Endodermal cell (in vitro differentiated cells): ENCODE results near the gene PRKCI. TPM values are rescaled to one million over a fixed set of nuclear protein-coding genes. Genes with fewer than 3 reads are reported as not detected.

Experiments used
- DNase-seq: peaks from one replicate; pipeline ENCODE4 v3.0.0-alpha.2; 2017
- H3K27ac ChIP-seq: 2 replicates; pipeline ENCODE4 v1.5.1; 2013; ENCODE audit warnings: mild to moderate bottlenecking, low read depth, low read length, moderate library complexity
- H3K27me3 ChIP-seq: 2 replicates; pipeline ENCODE4 v1.6.1; 2013; ENCODE audit warnings: mild to moderate bottlenecking, low read length, moderate library complexity; ENCODE audit not compliant: insufficient read depth, control insufficient read depth, poor library complexity, severe bottlenecking
- H3K36me3 ChIP-seq: 2 replicates; pipeline ENCODE4 v1.7.0; 2013; ENCODE audit warnings: mild to moderate bottlenecking, low read length, moderate library complexity; ENCODE audit not compliant: control insufficient read depth, insufficient read depth
- H3K4me1 ChIP-seq: one replicate; pipeline ENCODE4 v1.7.0; 2013; ENCODE audit warnings: low read length; ENCODE audit not compliant: control insufficient read depth, insufficient read depth
- H3K4me3 ChIP-seq: 2 replicates; pipeline ENCODE4 v1.5.1; 2013; ENCODE audit warnings: mild to moderate bottlenecking, low read length, moderate library complexity
- H3K9ac ChIP-seq: 2 replicates; pipeline ENCODE4 v1.6.1; 2013; ENCODE audit warnings: mild to moderate bottlenecking, low read length, moderate library complexity; ENCODE audit not compliant: poor library complexity, severe bottlenecking; ENCODE audit errors: extremely low read depth
- H3K9me3 ChIP-seq: 2 replicates; pipeline ENCODE4 v1.6.1; 2013; ENCODE audit warnings: mild to moderate bottlenecking, low read length, moderate library complexity; ENCODE audit not compliant: control insufficient read depth
- H3K27ac Mint-ChIP-seq: 2 replicates; pipeline ENCODE4 v1.8.0; 2020; ENCODE audit warnings: mixed read lengths
- H3K27me3 Mint-ChIP-seq: 2 replicates; pipeline ENCODE4 v1.8.0; 2021; ENCODE audit warnings: mild to moderate bottlenecking, mixed read lengths; ENCODE audit not compliant: insufficient read depth
- H3K36me3 Mint-ChIP-seq: 2 replicates; pipeline ENCODE4 v1.8.0; 2020; ENCODE audit warnings: low read depth, mixed read lengths
- H3K4me1 Mint-ChIP-seq: 2 replicates; pipeline ENCODE4 v1.8.0; 2020; ENCODE audit warnings: mixed read lengths
- H3K4me3 Mint-ChIP-seq: 2 replicates; pipeline ENCODE4 v1.8.0; 2020; ENCODE audit warnings: mild to moderate bottlenecking, moderate library complexity, mixed read lengths
- H3K9me3 Mint-ChIP-seq: 2 replicates; pipeline ENCODE4 v1.8.0; 2020; ENCODE audit warnings: mild to moderate bottlenecking, mixed read lengths
- CTCF ChIP-seq: fragments of 200-600 bp; sonication (generic); conservative IDR thresholded peaks from 2 replicates; pipeline ENCODE4 v1.5.0; 2021; ENCODE audit warnings: antibody characterized with exemption, mild to moderate bottlenecking
- WGBS, 2 experiments: methylation state at CpG; one replicate each; pipeline versions ENCODE4 v1.1.5 to v1.1.7; 2013; ENCODE audit warnings: missing lambda C conversion rate in 2 of 2, mixed read lengths in 1 of 2; ENCODE audit not compliant: insufficient coverage in 1 of 2, insufficient read length in 1 of 2; 5-methylcytosine and 5-hydroxymethylcytosine counted together
- total RNA-seq, 2 donors: library from RNA; stranded (reverse); fragmentation: NEBNext Ultra II Directional in 1 of 2; extraction: Animal tissue kit (Norgen Biotek cat#: 25700) in 1 of 2; gene quantifications; 2 replicates in 1 of 2; 3 replicates in 1 of 2; pipeline ENCODE4 v1.2.1, GENCODE V29; 2021

The PRKCI gene
- total RNA-seq, 2 donors from 2014 or later: 81.9 to 103 TPM

GRCh38 chr3:170240671-170241070 is 18.4 kb downstream of the PRKCI start:
- Histone ChIP-seq H3K27ac (no peak overlapping the region), H3K9ac (no peak overlapping the region), H3K9me3 (no peaks in the 10 kb centered on the region), H3K27me3 (no peaks in the 10 kb centered on the region), H3K4me1 (peaks cover 9% of the 10 kb centered on the region), H3K36me3 (peaks cover 39% of the 10 kb centered on the region), H3K4me3 (no peak overlapping the region)
- no peaks in the 10 kb centered on the region for H3K9me3 Mint-ChIP-seq
- peak overlapping the region; percentile 10 for H3K27ac Mint-ChIP-seq
- H3K4me1 Mint-ChIP-seq: peaks cover 23% of the 10 kb centered on the region
- no peak for TF ChIP-seq CTCF
- peaks cover 48% of the 10 kb centered on the region for H3K36me3 Mint-ChIP-seq
- no peak overlapping the region for H3K4me3 Mint-ChIP-seq
- no peak for DNase-seq
- H3K27me3 Mint-ChIP-seq: no peaks in the 10 kb centered on the region

- Histone ChIP-seq H3K4me3 (no peak overlapping the region), H3K27me3 (no peaks in the 10 kb centered on the region), H3K9me3 (no peaks in the 10 kb centered on the region), H3K9ac (no peak overlapping the region), H3K36me3 (peaks cover 38% of the 10 kb centered on the region), H3K4me1 (peaks cover 9% of the 10 kb centered on the region), H3K27ac (no peak overlapping the region)
- Mint-ChIP-seq H3K4me1 (peaks cover 23% of the 10 kb centered on the region), H3K9me3 (no peaks in the 10 kb centered on the region), H3K4me3 (peak overlapping the region; percentile 28), H3K36me3 (peaks cover 47% of the 10 kb centered on the region), H3K27ac (peak overlapping the region; percentile 75), H3K27me3 (no peaks in the 10 kb centered on the region)
- no peak for TF ChIP-seq CTCF
- WGBS, 2 experiments: 84% methylated on average over 2 of the region's 2 CpGs; no CpG with 5 or more reads in 1 of the 2 experiments
- no peak for DNase-seq
These were observed 22.4 kb downstream of the PRKCI start for GRCh38 chr3:170244576-170244975.

GRCh38 chr3:170247875-170248274 is 25.7 kb downstream of the PRKCI start:
- H3K27ac Mint-ChIP-seq: peak overlapping the region; percentile 33
- no peak for DNase-seq
- H3K4me1 Mint-ChIP-seq: peaks cover 23% of the 10 kb centered on the region
- TF ChIP-seq CTCF: no peak
- no peak overlapping the region for H3K4me3 Mint-ChIP-seq
- Histone ChIP-seq H3K9ac (no peak overlapping the region), H3K4me3 (no peak overlapping the region), H3K36me3 (peaks cover 38% of the 10 kb centered on the region), H3K27ac (no peak overlapping the region), H3K27me3 (no peaks in the 10 kb centered on the region), H3K9me3 (no peaks in the 10 kb centered on the region), H3K4me1 (peaks cover 9% of the 10 kb centered on the region)
- no peaks in the 10 kb centered on the region for H3K27me3 Mint-ChIP-seq
- WGBS, 2 experiments: 86 to 94% methylated on average over 1 of the region's 1 CpG
- H3K36me3 Mint-ChIP-seq: peaks cover 55% of the 10 kb centered on the region
- H3K9me3 Mint-ChIP-seq: peaks cover 2% of the 10 kb centered on the region
